GM19468 (cell line): ENCODE measurements around the gene RNF224.

ENCODE experiments used
- ATAC-seq: cut with Tn5 transposase; IDR thresholded peaks from one replicate; pipeline ENCODE4 v1.9.1; 2021; ENCODE audit warnings: mild to moderate bottlenecking, moderate library complexity, moderate number of reproducible peaks; ENCODE audit not compliant: unreplicated experiment; ENCODE audit errors: extremely low read depth

The RNF224 gene

GRCh38 chr9:137213160-137214060 lies 13.9 kb upstream of the RNF224 start:
- ATAC-seq, result no peak

GRCh38 chr9:137214620-137215019 lies 12.7 kb upstream of the RNF224 start:
- no peak for ATAC-seq

- ATAC-seq, result no peak
These were observed 11.9 kb upstream of the RNF224 start for GRCh38 chr9:137215196-137215986.

GRCh38 chr9:137216188-137216965 lies 10.9 kb upstream of the RNF224 start:
- ATAC-seq, result no peak

GRCh38 chr9:137217276-137218211 lies 9.8 kb upstream of the RNF224 start:
- ATAC-seq, result no peak

GRCh38 chr9:137218212-137218753 lies 9.0 kb upstream of the RNF224 start:
- ATAC-seq, result no peak

GRCh38 chr9:137218754-137219271 lies 8.5 kb upstream of the RNF224 start:
- no peak for ATAC-seq

GRCh38 chr9:137219757-137220316 lies 7.5 kb upstream of the RNF224 start:
- no peak for ATAC-seq

GRCh38 chr9:137220317-137221094 lies 6.8 kb upstream of the RNF224 start:
- no peak for ATAC-seq

- ATAC-seq, result no peak
These were observed 6.2 kb upstream of the RNF224 start for GRCh38 chr9:137221095-137221505.

- no peak for ATAC-seq
These were observed 5.7 kb upstream of the RNF224 start for GRCh38 chr9:137221506-137222111.

- no peak for ATAC-seq
These were observed 4.9 kb upstream of the RNF224 start, which contains the start of gene RNF208 for GRCh38 chr9:137222190-137223077. RNF208 (minus strand) TSS chr9:137222240; CDS start chr9:137221212, 1,028 bp downstream.

- peak; percentile 66 for ATAC-seq
These were observed 4.0 kb upstream of the RNF224 start for GRCh38 chr9:137223078-137223970.

- no peak for ATAC-seq
These were observed 2.2 kb upstream of the RNF224 start, which contains the start of gene CYSRT1 for GRCh38 chr9:137224830-137225694. CYSRT1 (plus strand) TSS chr9:137225174; CDS start chr9:137225622, 448 bp downstream.
